K562 (cell line): ENCODE data around the gene LENEP. TPM values are rescaled to one million over a fixed set of nuclear protein-coding genes. Genes with fewer than 3 reads are reported as not detected.

Experiments used
- ATAC-seq: fragments of 200-7000 bp; cut with Tn5 transposase; 3 replicates; pipeline ENCODE4 v1.9.1; 2020; ENCODE audit warnings: moderate library complexity
- BruUV-seq: library from RNA; stranded (reverse); fragments of 400-500 nt; replicated peaks from 2 replicates; lab custom pipeline; 2021; lab: Mats Ljungman, UMichigan
- CTCF ChIA-PET: fragments of 300-600 bp; formaldehyde crosslinking; extraction: SDS; loops from one replicate; lab custom pipeline; 2021; ENCODE audit warnings: low intra/inter-chr PET ratio; lab: Yijun Ruan, JAX
- POLR2A ChIA-PET: fragments of 300-600, 350-650 bp; sonication (Branson Sonifier 250); formaldehyde crosslinking; extraction: SDS; loops from one replicate; lab custom pipeline; 2021; ENCODE audit warnings: antibody characterized with exemption, inconsistent platforms; lab: Yijun Ruan, JAX
- DNase-seq, 4 experiments: peaks; one replicate each; pipeline versions ENCODE4 v3.0.0 to v3.0.0-alpha.2; 2011 to 2018; ENCODE audit warnings: low spot score in 3 of 4, mixed read lengths in 3 of 4; ENCODE audit errors: extremely low read depth in 1 of 4
- FAIRE-seq: peaks from 2 replicates; lab custom pipeline; 2011; peaks lifted over from hg19 to GRCh38; lab: Jason Lieb, UNC
- H2AFZ ChIP-seq: 2 replicates; pipeline ENCODE4 v1.6.0; 2011; ENCODE audit warnings: low read depth, low read length, control low read depth, inconsistent platforms
- H3K27ac ChIP-seq: fragments of 200-600 bp; 3 replicates; pipeline ENCODE4 v1.8.0; 2011; ENCODE audit warnings: low read depth, mild to moderate bottlenecking, control low read depth, inconsistent platforms, low read length, moderate library complexity, mixed read lengths; ENCODE audit errors: extremely low read depth
- H3K27me3 ChIP-seq, 2 experiments: fragments of 300-600 bp in 1 of 2; 2 replicates in 1 of 2; 3 replicates in 1 of 2; pipeline versions ENCODE4 v1.6.0 to v1.8.0; 2011; ENCODE audit warnings: inconsistent platforms in 2 of 2, low read length in 2 of 2, mild to moderate bottlenecking in 1 of 2, mixed read lengths in 1 of 2, moderate library complexity in 1 of 2; ENCODE audit not compliant: control insufficient read depth in 2 of 2, insufficient read depth in 2 of 2
- H3K36me3 ChIP-seq: fragments of 300-600 bp; 3 replicates; pipeline ENCODE4 v1.8.0; 2011; ENCODE audit warnings: mild to moderate bottlenecking, low read length, inconsistent platforms; ENCODE audit not compliant: control insufficient read depth, insufficient read depth
- H3K4me1 ChIP-seq, 2 experiments: fragments of 200-600 bp in 1 of 2; replicated peaks in 1 of 2; 2 replicates in 1 of 2; 3 replicates in 1 of 2; pipeline versions ENCODE4 v1.5.1 to v1.8.0; 2011; ENCODE audit warnings: inconsistent platforms in 2 of 2, low read length in 2 of 2, mild to moderate bottlenecking in 1 of 2, mixed read lengths in 1 of 2, moderate library complexity in 1 of 2; ENCODE audit not compliant: control insufficient read depth in 2 of 2, insufficient read depth in 2 of 2
- H3K4me2 ChIP-seq: 2 replicates; pipeline ENCODE4 v1.6.1; 2011; ENCODE audit warnings: low read length, control low read depth, inconsistent platforms, mixed read lengths; ENCODE audit not compliant: insufficient read depth
- H3K4me3 ChIP-seq: fragments of 200-600 bp; sonication (generic), shearing (Covaris generic); 2 replicates; pipeline ENCODE4 v1.5.1; 2016; ENCODE audit warnings: control low read depth, inconsistent platforms
- H3K79me2 ChIP-seq: fragments of 200-600 bp; 3 replicates; pipeline ENCODE4 v1.8.0; 2011; ENCODE audit warnings: low read length, inconsistent platforms; ENCODE audit not compliant: control insufficient read depth, insufficient read depth
- H3K9ac ChIP-seq, 2 experiments: 2 replicates each; pipeline versions ENCODE4 v1.6.0 to v1.6.1; 2011; ENCODE audit warnings: low read depth in 2 of 2, low read length in 2 of 2, control low read depth in 1 of 2, inconsistent platforms in 1 of 2, mild to moderate bottlenecking in 1 of 2, mixed read lengths in 1 of 2; ENCODE audit not compliant: insufficient read depth in 1 of 2
- H3K9me1 ChIP-seq: one replicate; pipeline ENCODE4 v1.6.0; 2011; ENCODE audit warnings: inconsistent platforms, mild to moderate bottlenecking, low read length, moderate library complexity; ENCODE audit not compliant: control insufficient read depth, insufficient read depth
- H3K9me3 ChIP-seq: replicated peaks from 2 replicates; pipeline ENCODE4 v1.5.1; 2011; ENCODE audit warnings: low read depth, low read length, inconsistent platforms; ENCODE audit not compliant: control insufficient read depth, insufficient read depth
- H4K20me1 ChIP-seq: replicated peaks from 2 replicates; pipeline ENCODE4 v1.6.1; 2011; ENCODE audit warnings: low read length, inconsistent platforms, mixed read lengths; ENCODE audit not compliant: control insufficient read depth, insufficient read depth
- BACH1 ChIP-seq: fragments of 200-800 bp; sonication (Bioruptor generic); IDR thresholded peaks from 2 replicates; pipeline ENCODE4 v1.6.1; 2016; ENCODE audit warnings: missing genetic modification characterization, missing compliant biosample characterization
- FOSL1 ChIP-seq: fragments of 200-800 bp; sonication (Bioruptor generic); conservative IDR thresholded peaks from 2 replicates; pipeline ENCODE4 v1.6.1; 2016; ENCODE audit warnings: missing genetic modification characterization, missing compliant biosample characterization
- HDAC1 ChIP-seq, 2 experiments: fragments of 450-650 bp; IDR thresholded peaks; 2 replicates each; pipeline ENCODE4 v1.6.1; 2016 to 2017; ENCODE audit warnings: inconsistent platforms in 1 of 2, mild to moderate bottlenecking in 1 of 2, moderate library complexity in 1 of 2
- MTF1 ChIP-seq: fragments of 250-450 bp; sonication (Bioruptor Pico); IDR thresholded peaks from 2 replicates; pipeline ENCODE4 v1.9.0; 2021; ENCODE audit warnings: moderate library complexity, mild to moderate bottlenecking, inconsistent platforms, borderline replicate concordance
- RBFOX2 ChIP-seq: fragments of 200-400 bp; formaldehyde crosslinking; IDR thresholded peaks from 2 replicates; pipeline ENCODE4 v1.6.1; 2017; ENCODE audit warnings: low read depth, mild to moderate bottlenecking, low read length, moderate library complexity
- RUNX1 ChIP-seq: sonication (generic); IDR thresholded peaks from 2 replicates; pipeline ENCODE4 v1.6.1; 2016; ENCODE audit warnings: antibody characterized with exemption, low read depth
- ZNF143 ChIP-seq: sonication (generic); formaldehyde crosslinking; IDR thresholded peaks from 2 replicates; pipeline ENCODE4 v1.9.0; 2022; ENCODE audit warnings: mild to moderate bottlenecking, missing genetic modification reagents
- ZNF165 ChIP-seq: fragments of 250-450 bp; sonication (Bioruptor Pico); IDR thresholded peaks from 2 replicates; pipeline ENCODE4 v1.4.0; 2020; ENCODE audit warnings: borderline replicate concordance
- ZNF175 ChIP-seq: fragments of 200-800 bp; sonication (Bioruptor generic); IDR thresholded peaks from 2 replicates; pipeline ENCODE4 v1.6.1; 2016; ENCODE audit warnings: low read depth, mild to moderate bottlenecking, missing genetic modification characterization, missing compliant biosample characterization
- ZNF75A ChIP-seq: fragments of 450-650 bp; formaldehyde crosslinking; IDR thresholded peaks from 2 replicates; pipeline ENCODE4 v1.4.0; 2020; ENCODE audit warnings: mild to moderate bottlenecking
- ZSCAN29 ChIP-seq: fragments of 450-650 bp; IDR thresholded peaks from 2 replicates; pipeline ENCODE4 v1.6.1; 2017
- WGBS: fragments of 100-300 bp; shearing (Covaris generic); methylation state at CpG from one replicate; pipeline ENCODE4 v1.1.6; 2016; ENCODE audit warnings: low coverage, mixed read lengths; ENCODE audit not compliant: insufficient coverage; ENCODE audit errors: missing lambda C conversion rate; 5-methylcytosine and 5-hydroxymethylcytosine counted together
- in situ Hi-C: fragments of 300-500 bp; cut with MboI; formaldehyde crosslinking; loops from 4 replicates; pipeline ENCODE4 v1.15.0; 2018; ENCODE audit warnings: inconsistent platforms, mixed read lengths
- intact Hi-C: fragments of 100-400 bp; cut with micrococcal nuclease; formaldehyde crosslinking; loops from 2 replicates; pipeline ENCODE4 v1.14.2; 2022
- polyA plus RNA-seq, 8 experiments: library from polyadenylated mRNA; depleted of rRNA in 4 of 8; stranded (reverse) in 5 of 8; unstranded in 3 of 8; fragments of >200 nt; fragmentation: Nextera tagmentation in 2 of 8; fragmentation: Illumina TruSeq in 1 of 8; extraction: Ambion mirVana in 2 of 8; extraction: Trizol in 1 of 8; gene quantifications; 2 replicates each; pipeline versions ENCODE4 v1.2.1 to v1.2.3, GENCODE V29; 2011 to 2014; ENCODE audit warnings: inconsistent platforms in 1 of 8, missing spikeins in 1 of 8
- total RNA-seq, 7 experiments: library from RNA; depleted of rRNA in 6 of 7; stranded (reverse); fragments of >200 nt in 6 of 7; fragmentation: Illumina TruSeq in 2 of 7; extraction: Trizol in 2 of 7; gene quantifications; 2 replicates each; pipeline versions ENCODE4 v1.2.1 to v1.2.3, GENCODE V29; 2011 to 2021; ENCODE audit warnings: low replicate concordance in 1 of 7
- TF ChIP-seq, protein P1 (sequence below), 2 experiments: fragments of 450-650 bp; IDR thresholded peaks; 2 replicates each; pipeline ENCODE4 v1.6.1; 2018; ENCODE audit warnings: mild to moderate bottlenecking in 2 of 2, low read depth in 1 of 2; ENCODE audit not compliant: partially characterized antibody in 2 of 2
- TF ChIP-seq, protein P2 (sequence below): sonication (generic); formaldehyde crosslinking; IDR thresholded peaks from 2 replicates; pipeline ENCODE4 v1.8.0; 2022; ENCODE audit warnings: mild to moderate bottlenecking, low read depth, missing genetic modification reagents
- TF ChIP-seq, protein P3 (sequence below): fragments of 250-450 bp; sonication (Bioruptor Pico); IDR thresholded peaks from 2 replicates; pipeline ENCODE4 v1.6.1; 2021; ENCODE audit warnings: mild to moderate bottlenecking

The LENEP gene
- total and polyA plus RNA-seq, 9 of the 15 experiments (the other 6 are each of a cell fraction or from before 2014, with no cell fraction given), result 0.23 to 0.87 (median 0.67) TPM; not detected in 5

DNA sequence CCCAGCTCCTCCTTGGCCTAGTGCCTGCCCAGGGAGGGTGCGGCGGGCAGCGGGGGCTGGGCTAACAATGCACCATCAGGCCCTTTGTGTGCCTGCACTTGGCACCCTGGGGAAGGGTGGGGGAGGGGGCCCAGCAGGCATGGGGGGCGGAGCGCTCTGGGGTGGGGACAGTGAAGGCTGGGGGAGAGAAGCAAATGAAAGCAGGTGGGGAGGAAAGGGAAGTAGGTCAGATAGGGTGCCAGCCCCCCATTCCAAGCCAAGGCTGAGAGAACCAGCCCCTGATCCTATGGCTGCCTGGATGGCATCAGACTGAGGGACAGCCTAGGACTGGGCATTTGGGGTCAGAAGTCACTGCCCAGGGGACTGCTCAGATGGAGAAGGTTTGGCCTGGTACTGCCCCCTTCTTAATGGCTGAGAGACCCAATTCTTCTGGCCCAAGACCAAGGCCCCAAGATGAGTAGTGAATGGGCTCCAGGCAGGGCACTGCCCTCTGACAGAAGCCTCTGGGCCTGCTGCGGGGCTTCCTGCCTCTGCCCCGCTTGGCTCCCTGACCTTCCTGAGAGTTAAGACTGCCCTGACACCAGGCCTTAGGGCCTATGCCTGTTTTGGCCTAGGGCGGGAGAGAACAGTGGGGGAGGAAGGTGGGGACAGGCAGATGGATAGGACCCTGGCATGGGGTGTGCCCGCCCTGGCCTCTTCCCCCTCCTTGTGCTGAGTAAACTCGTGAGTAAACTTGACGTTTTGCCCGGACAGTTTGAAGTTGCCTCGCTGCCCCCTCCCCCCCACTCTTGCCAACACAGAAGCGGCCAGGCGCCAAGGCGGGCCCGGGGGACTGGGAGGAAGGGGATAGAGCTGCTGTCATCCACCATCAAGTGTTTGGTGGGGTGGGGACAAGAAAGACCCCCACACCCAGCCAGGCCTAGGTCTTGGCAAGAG, 12.0 kb downstream of the LENEP start (continued):
- TF ChIP-seq RBFOX2 (peak; percentile 62), RUNX1 (no peak)

DNA sequence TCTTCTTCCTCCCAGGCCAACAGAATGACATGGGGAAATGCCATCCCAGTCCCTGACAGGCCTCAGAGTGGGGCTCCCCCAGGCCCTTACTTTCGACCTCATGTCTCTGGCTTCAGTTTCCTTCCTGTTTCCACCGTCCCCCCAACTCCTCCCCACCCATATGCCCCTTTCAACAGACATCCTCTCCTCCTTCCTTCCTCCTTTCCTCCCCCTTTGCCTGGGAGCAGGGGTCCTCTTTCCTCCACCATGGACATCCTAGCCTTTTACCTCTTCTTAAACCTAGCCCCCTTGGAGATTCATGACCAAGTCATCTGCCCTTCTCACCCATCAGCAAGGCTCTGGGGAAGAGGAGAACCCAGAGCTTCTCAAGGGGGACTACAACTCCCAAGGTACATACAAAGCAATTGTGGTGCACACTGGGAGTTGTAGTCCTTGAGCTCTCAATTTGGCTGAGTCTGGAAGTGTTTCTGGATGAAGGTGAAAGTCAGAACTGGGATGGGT, 13.3 kb downstream of the LENEP start:
- H3K9me1 ChIP-seq, result no peaks in the 10 kb centered on the region
- FAIRE-seq (peak; percentile 94), ATAC-seq (no peak), DNase-seq (no peak)
- in situ Hi-C loops (no loop called here), intact Hi-C loops (no loop called here)
- H3K79me2 ChIP-seq, result peaks cover 90% of the 10 kb centered on the region
- ChIA-PET CTCF (no interaction called here), POLR2A (interaction anchor here (0.6 to 1.0 kb wide), 7 partner anchors 11 to 748 kb away, joined by 3 to 4 read pairs (median 3); partner anchors contain the start of gene DPM3)
- H3K9me3 ChIP-seq, result no peaks in the 10 kb centered on the region
- H3K27ac ChIP-seq, result peak overlapping the region; percentile 33; the same call in 2 of the 3 replicates
- peaks cover 71 to 79% of the 10 kb centered on the region in 2 experiments for H3K4me1 ChIP-seq
- no peak overlapping the region; a peak in 1 of 4 replicates for H3K9ac ChIP-seq
- WGBS, result 55% methylated on average over 2 of the region's 2 CpGs
- no peak overlapping the region for H2AFZ ChIP-seq
- H3K36me3 ChIP-seq, result peaks cover 60% of the 10 kb centered on the region; the same call in 2 of the 3 replicates
- no TSS peak for BruUV-seq
- no peak overlapping the region for H3K4me2 ChIP-seq
- H3K4me3 ChIP-seq, result no peak overlapping the region
- H4K20me1 ChIP-seq, result peaks cover 3% of the 10 kb centered on the region
- H3K27me3 ChIP-seq, result no peaks in the 10 kb centered on the region
- TF ChIP-seq, protein P1, sequence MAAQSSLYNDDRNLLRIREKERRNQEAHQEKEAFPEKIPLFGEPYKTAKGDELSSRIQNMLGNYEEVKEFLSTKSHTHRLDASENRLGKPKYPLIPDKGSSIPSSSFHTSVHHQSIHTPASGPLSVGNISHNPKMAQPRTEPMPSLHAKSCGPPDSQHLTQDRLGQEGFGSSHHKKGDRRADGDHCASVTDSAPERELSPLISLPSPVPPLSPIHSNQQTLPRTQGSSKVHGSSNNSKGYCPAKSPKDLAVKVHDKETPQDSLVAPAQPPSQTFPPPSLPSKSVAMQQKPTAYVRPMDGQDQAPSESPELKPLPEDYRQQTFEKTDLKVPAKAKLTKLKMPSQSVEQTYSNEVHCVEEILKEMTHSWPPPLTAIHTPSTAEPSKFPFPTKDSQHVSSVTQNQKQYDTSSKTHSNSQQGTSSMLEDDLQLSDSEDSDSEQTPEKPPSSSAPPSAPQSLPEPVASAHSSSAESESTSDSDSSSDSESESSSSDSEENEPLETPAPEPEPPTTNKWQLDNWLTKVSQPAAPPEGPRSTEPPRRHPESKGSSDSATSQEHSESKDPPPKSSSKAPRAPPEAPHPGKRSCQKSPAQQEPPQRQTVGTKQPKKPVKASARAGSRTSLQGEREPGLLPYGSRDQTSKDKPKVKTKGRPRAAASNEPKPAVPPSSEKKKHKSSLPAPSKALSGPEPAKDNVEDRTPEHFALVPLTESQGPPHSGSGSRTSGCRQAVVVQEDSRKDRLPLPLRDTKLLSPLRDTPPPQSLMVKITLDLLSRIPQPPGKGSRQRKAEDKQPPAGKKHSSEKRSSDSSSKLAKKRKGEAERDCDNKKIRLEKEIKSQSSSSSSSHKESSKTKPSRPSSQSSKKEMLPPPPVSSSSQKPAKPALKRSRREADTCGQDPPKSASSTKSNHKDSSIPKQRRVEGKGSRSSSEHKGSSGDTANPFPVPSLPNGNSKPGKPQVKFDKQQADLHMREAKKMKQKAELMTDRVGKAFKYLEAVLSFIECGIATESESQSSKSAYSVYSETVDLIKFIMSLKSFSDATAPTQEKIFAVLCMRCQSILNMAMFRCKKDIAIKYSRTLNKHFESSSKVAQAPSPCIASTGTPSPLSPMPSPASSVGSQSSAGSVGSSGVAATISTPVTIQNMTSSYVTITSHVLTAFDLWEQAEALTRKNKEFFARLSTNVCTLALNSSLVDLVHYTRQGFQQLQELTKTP (IDR thresholded peaks at IDR 0.05; ENCODE audit: low read depth in 1 of 2, partially characterized antibody in 2 of 2), result peak in 1 of 2 experiments; percentile 94
- TF ChIP-seq ZNF75A (CRISPR knock-in tag) (no peak), ZNF175 (CRISPR knock-in tag) (no peak), ZNF143 (CRISPR knock-in tag) (peak; percentile 83), BACH1 (tag) (no peak), FOSL1 (tag) (no peak), MTF1 (CRISPR knock-in tag) (no peak), HDAC1 (IDR thresholded peaks at IDR 0.05) (peak in 1 of 2 experiments; percentile 29; a peak in 1 of 4 replicates), ZNF165 (CRISPR knock-in tag) (no peak), ZSCAN29 (no peak)
- TF ChIP-seq, protein P2, sequence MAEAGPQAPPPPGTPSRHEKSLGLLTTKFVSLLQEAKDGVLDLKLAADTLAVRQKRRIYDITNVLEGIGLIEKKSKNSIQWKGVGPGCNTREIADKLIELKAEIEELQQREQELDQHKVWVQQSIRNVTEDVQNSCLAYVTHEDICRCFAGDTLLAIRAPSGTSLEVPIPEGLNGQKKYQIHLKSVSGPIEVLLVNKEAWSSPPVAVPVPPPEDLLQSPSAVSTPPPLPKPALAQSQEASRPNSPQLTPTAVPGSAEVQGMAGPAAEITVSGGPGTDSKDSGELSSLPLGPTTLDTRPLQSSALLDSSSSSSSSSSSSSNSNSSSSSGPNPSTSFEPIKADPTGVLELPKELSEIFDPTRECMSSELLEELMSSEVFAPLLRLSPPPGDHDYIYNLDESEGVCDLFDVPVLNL (CRISPR knock-in tag), result no peak
- TF ChIP-seq, protein P3, sequence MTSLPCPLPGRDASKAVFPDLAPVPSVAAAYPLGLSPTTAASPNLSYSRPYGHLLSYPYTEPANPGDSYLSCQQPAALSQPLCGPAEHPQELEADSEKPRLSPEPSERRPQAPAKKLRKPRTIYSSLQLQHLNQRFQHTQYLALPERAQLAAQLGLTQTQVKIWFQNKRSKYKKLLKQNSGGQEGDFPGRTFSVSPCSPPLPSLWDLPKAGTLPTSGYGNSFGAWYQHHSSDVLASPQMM (CRISPR knock-in tag), result no peak
